Activated CD8-positive, alpha-beta memory T cell treated with anti-CD3 and anti-CD28 coated beads for 24 hours (primary cell): Measurements from ENCODE around the gene MGRN1.

Source experiments
- DNase-seq: peaks from one replicate; pipeline ENCODE4 v3.0.0-alpha.2; 2020

The MGRN1 gene

GRCh38 chr16:4625560-4626159, 1.0 kb downstream of the MGRN1 start:
- no peak for DNase-seq

GRCh38 chr16:4626396-4626795, 1.8 kb downstream of the MGRN1 start:
- DNase-seq: no peak

GRCh38 chr16:4628283-4628682, 3.7 kb downstream of the MGRN1 start:
- no peak for DNase-seq

- no peak for DNase-seq
These were observed 6.8 kb downstream of the MGRN1 start for GRCh38 chr16:4631444-4631843.

- DNase-seq: no peak
These were observed 9.4 kb downstream of the MGRN1 start for GRCh38 chr16:4633910-4634635.

- no peak for DNase-seq
These were observed 10.1 kb downstream of the MGRN1 start for GRCh38 chr16:4634768-4635167.

- no peak for DNase-seq
These were observed 11.6 kb downstream of the MGRN1 start for GRCh38 chr16:4636196-4636595.

GRCh38 chr16:4637501-4638166, 13.0 kb downstream of the MGRN1 start:
- DNase-seq: no peak

GRCh38 chr16:4639899-4640509, 15.4 kb downstream of the MGRN1 start:
- no peak for DNase-seq

- DNase-seq: no peak
These were observed 16.1 kb downstream of the MGRN1 start for GRCh38 chr16:4640572-4641305.

- DNase-seq: no peak
These were observed 16.7 kb downstream of the MGRN1 start for GRCh38 chr16:4641306-4641687.

GRCh38 chr16:4641895-4642294, 17.3 kb downstream of the MGRN1 start:
- DNase-seq: no peak

- no peak for DNase-seq
These were observed 22.4 kb downstream of the MGRN1 start for GRCh38 chr16:4646773-4647643.

- DNase-seq: no peak
These were observed 23.0 kb downstream of the MGRN1 start for GRCh38 chr16:4647644-4647980.

- no peak for DNase-seq
These were observed 24.3 kb downstream of the MGRN1 start for GRCh38 chr16:4648917-4649316.

GRCh38 chr16:4649744-4650442, 25.3 kb downstream of the MGRN1 start:
- DNase-seq: no peak

- peak; percentile 89 for DNase-seq
These were observed 25.9 kb downstream of the MGRN1 start for GRCh38 chr16:4650443-4651074.

- no peak for DNase-seq
These were observed 27.2 kb downstream of the MGRN1 start for GRCh38 chr16:4651827-4652226.

GRCh38 chr16:4652561-4652960, 27.9 kb downstream of the MGRN1 start:
- DNase-seq: no peak

- DNase-seq: no peak
These were observed 29.7 kb downstream of the MGRN1 start for GRCh38 chr16:4654011-4654963.
